GOT3 (cell line): Measurements from ENCODE around the gene LAMA4.
A peak's percentile ranks its signal among the peaks of the same experiment; 100 is the strongest.

ENCODE experiments used
- DNase-seq: peaks from one replicate; lab custom pipeline; 2025; ENCODE audit warnings: mixed read lengths; lab: John Stamatoyannopoulos, UW

Gene LAMA4, protein sequence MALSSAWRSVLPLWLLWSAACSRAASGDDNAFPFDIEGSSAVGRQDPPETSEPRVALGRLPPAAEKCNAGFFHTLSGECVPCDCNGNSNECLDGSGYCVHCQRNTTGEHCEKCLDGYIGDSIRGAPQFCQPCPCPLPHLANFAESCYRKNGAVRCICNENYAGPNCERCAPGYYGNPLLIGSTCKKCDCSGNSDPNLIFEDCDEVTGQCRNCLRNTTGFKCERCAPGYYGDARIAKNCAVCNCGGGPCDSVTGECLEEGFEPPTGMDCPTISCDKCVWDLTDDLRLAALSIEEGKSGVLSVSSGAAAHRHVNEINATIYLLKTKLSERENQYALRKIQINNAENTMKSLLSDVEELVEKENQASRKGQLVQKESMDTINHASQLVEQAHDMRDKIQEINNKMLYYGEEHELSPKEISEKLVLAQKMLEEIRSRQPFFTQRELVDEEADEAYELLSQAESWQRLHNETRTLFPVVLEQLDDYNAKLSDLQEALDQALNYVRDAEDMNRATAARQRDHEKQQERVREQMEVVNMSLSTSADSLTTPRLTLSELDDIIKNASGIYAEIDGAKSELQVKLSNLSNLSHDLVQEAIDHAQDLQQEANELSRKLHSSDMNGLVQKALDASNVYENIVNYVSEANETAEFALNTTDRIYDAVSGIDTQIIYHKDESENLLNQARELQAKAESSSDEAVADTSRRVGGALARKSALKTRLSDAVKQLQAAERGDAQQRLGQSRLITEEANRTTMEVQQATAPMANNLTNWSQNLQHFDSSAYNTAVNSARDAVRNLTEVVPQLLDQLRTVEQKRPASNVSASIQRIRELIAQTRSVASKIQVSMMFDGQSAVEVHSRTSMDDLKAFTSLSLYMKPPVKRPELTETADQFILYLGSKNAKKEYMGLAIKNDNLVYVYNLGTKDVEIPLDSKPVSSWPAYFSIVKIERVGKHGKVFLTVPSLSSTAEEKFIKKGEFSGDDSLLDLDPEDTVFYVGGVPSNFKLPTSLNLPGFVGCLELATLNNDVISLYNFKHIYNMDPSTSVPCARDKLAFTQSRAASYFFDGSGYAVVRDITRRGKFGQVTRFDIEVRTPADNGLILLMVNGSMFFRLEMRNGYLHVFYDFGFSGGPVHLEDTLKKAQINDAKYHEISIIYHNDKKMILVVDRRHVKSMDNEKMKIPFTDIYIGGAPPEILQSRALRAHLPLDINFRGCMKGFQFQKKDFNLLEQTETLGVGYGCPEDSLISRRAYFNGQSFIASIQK (N-terminal part only)

DNA sequence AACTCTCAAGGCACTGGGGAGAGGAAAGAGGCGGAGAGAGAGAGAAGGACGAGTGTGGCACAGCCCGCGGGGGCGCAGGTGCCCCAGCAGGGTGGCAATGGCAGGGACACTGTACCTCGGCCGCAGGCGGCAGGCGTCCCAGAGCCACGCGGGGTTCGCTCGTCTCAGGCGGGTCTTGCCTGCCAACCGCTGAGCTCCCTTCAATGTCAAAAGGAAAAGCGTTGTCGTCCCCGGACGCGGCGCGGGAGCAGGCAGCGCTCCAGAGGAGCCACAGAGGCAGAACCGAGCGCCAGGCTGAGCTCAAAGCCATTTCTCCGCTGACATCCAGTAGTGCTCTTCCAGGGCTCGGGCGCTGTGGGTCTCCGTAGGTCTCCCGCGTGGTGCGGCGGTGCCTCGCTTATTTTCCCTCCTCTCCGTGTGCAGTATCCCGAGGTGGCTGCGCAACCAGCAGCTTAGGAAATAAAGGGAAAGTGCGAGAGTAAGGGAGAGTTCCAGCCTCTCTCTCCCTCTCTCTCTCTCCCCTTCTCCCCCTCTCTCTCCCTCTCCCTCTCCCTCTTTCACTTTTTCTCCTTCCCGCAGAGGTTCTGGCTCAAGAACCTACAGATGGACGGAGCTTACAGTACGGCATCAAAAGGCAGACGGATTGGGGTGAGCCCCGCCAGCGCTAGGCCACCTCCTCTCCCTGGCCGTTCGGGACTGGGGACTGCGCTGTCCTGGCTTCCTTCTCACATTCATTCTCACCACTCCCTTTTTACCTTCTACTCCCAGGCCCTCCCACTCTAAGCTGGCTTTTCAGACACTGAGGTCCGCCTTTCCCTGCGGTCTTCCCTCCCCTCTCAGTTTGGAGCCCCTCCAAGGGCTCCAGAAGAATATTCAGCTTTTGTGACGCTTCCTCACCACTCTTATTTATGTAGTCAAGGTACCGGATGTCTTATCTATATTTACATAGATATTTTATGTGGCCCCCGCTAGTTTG is at the start of gene LAMA4:
Gene LAMA4, minus strand, starts transcription at position 727 of the 976 bp plus-strand sequence. Its CDS starts 417 bp downstream, at position 310.
- DNase-seq = no peak

DNA sequence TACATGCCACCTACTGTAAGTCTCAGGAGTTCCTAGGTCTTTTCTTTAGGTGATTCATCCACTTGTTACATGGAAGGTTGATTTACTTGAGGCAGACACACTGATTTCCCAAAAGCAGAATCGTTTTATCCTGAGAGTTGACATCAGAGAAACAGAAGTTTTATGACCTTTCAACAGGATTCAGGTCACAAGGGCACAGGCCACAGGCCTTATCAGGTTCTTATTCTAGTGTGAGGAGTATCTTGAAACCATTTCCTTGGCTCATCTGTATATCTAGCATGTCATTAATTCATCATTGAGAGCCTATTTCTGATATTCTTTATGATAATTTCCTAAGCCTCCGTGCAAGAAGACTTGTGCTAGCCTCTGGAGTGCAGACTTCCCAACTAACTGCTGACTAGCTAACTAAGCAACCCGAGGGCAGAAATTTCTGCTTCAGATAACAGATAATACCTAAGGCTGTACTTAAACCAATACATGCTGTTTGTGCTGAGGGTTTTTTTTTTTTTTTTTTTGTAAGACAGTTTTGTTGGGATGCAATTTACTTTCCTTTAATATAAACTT is 47.9 kb upstream of the LAMA4 start:
- DNase-seq = no peak

DNA sequence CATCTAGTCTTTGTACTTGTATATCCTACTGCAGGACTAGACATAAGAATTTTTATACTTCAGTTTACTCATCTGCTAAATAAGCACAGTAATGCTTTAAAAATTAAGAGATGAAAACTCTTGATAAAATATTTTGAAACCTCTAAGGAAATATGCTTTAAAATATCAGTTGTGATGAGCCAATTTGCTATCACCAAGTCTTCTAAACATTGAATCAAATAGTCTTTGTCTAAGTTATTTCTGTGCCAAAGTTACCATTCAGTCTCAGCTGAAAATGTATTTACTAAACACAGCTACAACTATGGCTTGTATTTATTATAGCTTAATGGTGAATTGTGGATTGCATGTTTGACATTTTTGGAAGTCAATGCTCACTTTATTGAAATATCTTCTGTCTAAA is 46.5 kb upstream of the LAMA4 start:
- no peak for DNase-seq

DNA sequence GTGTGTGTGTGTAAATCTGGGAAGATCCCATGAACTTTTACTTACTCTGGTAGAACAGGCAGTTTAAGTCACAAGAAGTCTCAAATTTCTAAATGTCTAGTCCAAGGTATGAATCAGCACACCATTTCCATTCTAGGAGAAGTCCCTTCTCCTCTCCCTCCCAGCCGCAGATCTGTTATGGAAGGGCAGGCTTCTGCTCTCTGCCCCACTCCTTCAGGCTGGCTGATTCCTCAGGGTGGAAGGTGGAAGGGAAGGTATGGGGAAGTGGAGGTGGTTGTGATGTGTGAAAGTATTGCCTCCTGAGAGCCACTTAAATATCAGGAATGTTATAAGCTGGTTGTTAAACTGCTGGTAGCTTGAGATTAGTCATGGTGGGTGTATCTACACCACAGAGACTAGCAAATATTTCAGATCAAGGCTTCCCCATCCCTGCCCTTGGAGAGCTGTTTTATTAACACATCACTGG is 44.5 kb upstream of the LAMA4 start:
- DNase-seq = peak; percentile 30

DNA sequence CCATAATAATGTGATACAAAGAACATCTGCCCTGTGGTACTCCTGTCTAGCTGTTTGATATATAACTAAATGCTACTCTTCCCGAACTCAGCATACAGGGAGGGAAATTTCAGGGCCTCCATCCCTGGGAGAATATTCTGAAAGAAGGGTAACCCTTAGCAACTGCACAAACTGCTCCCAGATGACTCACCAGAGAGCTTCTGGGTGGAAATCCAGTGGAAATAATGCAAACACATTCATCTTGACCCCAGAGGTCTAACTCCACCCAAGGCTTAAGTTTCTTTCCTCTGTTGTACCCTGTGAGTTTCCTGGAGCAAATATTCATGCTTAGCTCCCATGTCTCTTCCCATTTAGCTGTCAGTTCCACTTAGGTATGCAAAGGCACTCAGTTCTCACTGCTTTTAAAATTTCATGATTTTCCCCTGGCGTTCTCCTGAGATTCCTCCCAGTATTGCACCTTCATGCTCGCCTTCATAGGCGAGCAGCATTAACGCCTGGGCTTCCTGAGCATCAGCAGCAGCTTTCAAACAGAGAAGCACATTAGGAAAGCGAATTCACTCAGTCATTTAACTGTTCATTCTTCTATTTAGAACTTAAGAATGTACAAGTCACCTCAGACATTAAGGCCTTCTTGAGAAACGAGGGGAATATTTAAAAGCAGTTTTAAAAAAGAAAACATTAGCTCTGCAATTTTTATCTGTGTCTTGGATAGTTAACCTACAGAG is 43.8 kb upstream of the LAMA4 start:
- no peak for DNase-seq

DNA sequence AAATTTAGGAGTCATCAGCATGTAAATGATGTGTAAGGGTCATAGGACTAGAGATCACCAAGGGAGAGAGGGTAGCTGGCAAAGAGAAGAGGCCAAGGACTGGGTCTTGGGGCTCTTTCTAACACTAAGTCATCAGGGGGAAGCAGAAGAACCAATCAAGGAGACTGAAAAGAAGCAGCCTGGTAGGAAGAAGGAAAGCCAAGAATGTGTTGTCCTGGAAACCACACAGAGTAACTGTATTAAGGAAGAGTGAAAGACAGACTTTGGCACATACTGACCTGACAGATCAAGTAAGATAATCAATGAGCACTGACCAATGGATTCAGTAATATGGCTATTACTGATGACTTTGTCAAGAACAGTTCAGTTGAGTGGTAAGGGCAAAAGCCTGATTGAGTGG is 42.3 kb upstream of the LAMA4 start:
- no peak for DNase-seq

DNA sequence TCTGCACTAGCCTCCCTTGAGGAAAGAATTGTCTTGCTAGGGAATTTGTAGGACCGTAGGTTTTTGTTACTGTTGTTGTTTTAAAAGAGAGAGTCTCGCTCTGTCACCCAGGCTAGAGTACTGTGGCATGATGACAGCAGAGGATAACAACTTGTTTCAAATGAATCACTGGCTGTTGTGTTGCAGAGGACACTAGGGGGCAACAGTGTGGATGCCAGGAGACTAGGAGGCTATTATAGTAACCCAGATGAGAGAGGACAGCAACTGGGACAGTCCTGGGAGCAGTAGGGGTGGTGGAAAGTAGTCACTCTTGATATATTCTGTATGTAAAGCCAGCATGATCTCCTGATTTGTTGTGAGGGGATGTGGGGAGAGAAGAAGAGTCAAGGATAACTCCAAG is 41.8 kb upstream of the LAMA4 start:
- no peak for DNase-seq

DNA sequence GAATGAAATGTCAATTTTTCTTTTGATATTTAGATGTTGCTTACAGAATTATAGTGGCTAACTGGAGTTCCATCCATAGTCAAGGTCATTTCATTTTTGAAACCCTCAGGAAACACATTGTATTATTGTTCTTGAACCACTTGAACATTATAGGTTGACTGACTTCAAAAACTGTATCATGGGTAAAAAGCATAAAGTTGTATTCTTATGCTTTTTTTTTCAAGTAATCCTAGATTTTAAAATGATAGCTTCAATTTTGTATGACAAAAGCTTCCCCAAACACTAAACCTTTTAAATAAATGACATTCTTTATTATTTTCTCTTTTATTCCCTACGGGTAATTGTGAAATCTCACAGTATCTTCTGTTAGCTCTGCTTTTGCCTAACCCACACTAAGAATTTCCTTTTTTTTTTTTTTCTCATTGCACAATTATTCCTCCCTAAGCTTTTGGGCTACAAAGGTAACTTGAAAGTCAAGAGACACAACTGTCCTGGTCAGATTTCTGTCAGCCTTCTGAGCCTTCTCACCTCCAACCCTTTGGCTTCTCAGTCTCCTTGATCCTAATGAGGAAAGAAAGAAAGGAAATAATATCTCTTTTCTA is 36.9 kb upstream of the LAMA4 start:
- DNase-seq = no peak

DNA sequence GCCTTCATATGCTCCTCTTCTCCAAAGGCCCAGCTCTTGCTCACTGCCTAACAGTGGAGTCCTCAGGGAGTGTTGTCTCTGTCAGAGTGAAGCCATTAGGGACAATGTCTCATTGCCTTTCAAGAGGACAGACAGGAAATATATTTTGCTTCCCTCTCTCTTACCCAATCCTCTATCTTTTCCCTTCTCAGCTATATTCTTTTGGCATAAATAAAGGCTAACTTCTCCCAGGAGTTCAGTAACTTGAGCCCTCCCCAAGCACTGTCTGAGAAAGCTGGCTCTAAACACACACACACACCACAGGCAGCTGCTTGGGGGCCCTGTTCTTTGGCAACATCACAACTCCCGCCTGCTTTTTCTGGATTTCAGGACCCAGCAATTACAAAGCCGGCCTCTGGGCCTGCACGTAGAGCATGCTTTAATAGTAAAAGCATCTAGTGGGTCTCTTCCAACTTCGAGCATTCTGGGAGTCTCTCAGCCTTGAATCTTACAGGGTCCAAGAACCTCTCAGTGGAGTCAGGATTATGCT is 34.7 kb upstream of the LAMA4 start:
- DNase-seq = no peak

DNA sequence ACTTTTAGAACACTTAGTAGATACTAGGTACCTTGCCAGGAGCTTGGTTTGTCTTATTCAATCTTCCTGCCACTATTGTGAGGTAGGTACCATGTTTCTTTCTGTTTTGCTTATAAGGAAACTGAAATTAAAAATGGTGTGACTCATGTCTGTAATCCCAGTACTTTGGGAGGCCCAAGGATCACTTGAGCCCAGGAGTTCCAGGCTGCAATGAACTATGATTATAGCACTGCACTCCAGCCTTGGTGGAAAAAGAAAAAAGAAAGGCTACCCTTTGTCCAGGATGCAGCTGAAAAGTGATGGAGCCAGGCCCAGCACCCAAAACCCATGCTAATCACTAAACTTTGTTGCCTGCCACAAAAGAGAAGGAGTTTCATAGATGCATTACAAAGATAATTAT is 34.1 kb upstream of the LAMA4 start:
- no peak for DNase-seq

DNA sequence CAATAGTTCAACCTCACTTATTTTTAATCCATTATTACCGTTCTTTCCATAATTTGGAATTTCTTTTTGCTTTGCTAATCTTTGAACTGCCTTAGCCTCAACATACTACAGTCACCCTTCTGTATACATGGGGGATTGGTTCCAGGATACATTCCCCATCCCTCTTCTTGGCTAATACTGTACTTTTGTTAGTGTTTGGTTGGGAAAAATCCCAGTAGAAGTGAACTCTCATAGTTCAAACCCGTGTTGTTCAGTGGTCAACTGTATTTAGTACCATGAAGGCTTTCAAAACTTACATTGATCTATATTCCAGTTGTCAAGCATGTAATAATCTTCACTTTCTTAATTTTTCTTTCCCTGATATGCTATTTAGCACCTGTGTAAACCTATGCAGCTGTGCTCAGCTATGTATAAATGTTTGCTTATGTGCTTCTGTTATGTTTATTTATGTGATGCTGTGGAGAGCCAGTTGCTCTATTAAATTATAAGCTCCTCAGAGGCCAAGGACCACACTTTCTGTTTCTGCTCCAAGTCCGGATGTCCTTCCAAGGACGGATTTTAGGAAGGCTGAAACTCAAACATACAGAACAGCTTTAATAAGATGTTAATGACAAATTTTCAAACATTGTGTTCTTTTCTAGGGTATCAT is 33.3 kb upstream of the LAMA4 start:
- no peak for DNase-seq

DNA sequence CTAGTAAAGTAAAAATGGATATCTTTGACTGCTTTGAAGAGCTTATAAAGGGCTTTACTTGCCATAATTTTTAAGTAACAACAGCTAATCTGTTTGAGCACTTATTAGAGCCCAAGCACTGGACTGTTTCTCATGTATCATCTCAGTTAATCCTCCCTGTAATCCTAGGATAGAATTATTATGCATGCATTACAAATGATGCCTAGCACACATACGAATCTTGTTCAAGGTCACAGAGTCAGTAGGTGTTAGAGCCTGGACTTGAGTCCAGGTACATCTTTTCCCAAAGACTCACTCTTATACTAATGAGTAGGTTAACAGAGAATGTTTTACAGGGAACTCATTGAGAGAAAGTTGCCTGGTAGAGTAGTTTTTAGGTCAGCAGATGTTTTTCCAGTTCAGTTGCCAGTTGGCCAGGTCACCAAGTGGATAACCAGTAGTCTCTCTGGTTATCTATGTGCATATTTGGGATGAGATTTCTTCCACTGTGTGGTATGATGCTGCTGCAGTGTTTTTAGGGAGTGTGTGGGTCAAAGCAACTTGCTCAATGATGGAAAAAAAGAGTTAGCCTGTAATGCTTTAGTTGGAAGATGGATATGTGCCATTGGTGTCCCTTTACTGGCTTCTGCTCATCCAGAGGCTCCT is 32.3 kb upstream of the LAMA4 start:
- DNase-seq = no peak

DNA sequence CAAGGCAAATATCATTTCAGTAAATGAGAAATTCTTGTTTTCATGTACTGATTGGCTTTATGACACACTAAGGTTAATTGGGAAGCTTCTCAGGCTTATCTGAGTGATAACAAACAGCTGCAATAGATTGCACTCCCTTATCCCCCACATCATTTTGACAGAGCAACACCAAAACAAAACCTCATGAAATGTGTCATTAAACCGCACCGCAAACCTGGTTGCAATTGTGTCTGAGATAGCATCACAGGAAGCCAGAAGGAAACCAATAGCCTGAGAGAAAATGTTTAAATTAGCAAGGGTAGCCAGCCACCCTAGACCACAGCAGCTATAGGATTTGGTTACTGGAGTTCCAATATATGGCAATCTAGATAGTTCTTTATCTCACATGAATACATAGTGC is 31.6 kb upstream of the LAMA4 start:
- DNase-seq = no peak

DNA sequence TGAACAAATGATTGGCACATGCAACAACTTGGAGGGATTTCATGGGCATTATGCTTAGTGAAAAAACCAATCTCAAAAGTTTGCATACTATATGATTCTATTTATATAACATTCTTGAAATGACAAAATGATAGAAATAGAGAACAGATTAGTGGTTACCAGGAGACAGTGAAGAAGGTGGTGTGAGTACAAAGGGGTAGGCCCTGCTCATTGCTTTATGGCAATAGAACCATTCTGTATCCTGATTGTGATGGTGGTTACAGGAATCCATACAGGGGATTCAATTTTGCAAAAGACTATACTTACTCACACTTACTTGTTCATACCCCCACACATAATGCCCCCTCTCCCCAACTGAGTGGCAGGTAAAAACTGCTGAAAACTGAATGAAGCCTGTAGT is 30.2 kb upstream of the LAMA4 start:
- no peak for DNase-seq

DNA sequence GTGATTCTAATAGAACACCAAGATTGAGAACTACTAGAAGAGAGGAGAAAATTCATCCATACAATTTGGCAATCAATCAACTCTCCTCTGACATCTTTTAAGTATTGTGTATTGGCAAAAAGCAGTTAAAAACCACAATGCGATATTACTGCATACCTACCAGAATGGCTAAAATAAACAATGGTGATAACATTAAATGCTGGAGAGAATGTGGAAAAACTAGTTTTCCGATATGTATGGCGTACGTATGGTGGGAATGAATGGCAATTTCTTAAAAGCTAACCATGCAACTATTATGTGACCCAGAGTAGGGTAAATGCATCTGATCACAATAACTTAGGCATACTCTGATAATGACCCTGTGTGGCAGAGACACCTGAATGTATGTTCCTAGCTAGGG is 29.3 kb upstream of the LAMA4 start:
- DNase-seq = no peak

DNA sequence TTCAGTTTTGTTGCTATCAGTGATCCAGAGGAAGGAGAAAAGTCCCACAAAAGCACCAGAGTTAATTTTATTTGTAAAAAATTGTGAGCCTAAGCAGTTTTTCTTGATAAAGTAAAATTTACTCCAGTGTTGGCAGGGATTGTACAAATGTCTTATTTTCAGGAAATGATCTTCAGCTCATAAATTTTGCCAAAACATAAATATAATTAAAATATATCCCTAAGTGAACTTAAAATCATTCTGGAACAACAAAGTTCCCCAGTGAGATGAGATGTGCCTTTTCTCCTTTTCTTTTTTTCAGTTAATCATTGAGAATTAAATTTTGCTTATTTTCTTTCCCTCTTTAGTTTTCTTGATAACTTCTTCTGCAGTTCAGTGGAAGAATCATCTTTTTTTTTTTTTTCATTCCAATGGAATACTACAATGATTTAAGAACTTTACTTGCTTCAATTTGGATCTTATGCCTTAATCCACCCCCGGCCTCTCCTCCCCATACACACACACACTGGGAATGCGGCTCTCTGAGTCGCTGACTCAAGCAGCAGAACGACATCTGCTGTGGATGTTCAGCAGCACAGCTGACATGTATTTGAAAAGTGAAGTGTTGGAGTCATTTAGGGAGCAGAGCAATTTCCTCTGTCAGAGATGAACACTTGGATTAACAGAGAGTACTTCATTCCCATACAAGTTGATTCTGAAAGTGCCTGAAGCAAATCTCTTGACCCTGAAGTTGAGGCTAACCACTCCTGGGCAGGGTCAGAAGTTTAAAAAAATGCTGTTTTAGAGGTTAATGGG is 27.7 kb upstream of the LAMA4 start:
- no peak for DNase-seq
